ENCODE results near the gene IRF2BP1. TPM values are rescaled to one million over a fixed set of nuclear protein-coding genes. Genes with fewer than 3 reads are reported as not detected.

IRF2BP1 gene
- total and polyA plus RNA-seq, 8 donors = 11.5 to 75.9 (median 13.4) TPM; not detected in 1

GRCh38 chr19:45901912-45902650 lies 16.1 kb upstream of the IRF2BP1 start, which contains the start of gene MYPOP:
Gene MYPOP (minus strand): TSS chr19:45902613. CDS start chr19:45901773, 840 bp downstream.
- DNase-seq = peak in 1 of 2 donors; percentile 51
- H3K4me3 ChIP-seq = peak within 1 kb of the TSS; percentile 73 to 90 (median 84)
- H3K36me3 ChIP-seq = peaks cover 23 to 28% (median 27%) of the 10 kb centered on the region in 4 donors
- no peaks in the 10 kb centered on the region for H3K27me3 ChIP-seq
- H3K9me3 ChIP-seq = no peaks in the 10 kb centered on the region
- peaks cover 19 to 33% (median 30%) of the 10 kb centered on the region in 4 donors for H3K4me1 ChIP-seq
- peak within 1 kb of the TSS; percentile 76 to 85 (median 80) for H3K27ac ChIP-seq
- WGBS, 5 donors = 0 to 2% (median 1%) methylated on average over 29 to 47 of the region's 47 CpGs
- intact Hi-C loops (cut with DNase I; ENCODE audit: low total_unique reads) = no loop called here
- no peak for TF ChIP-seq POLR2AphosphoS5 (IDR thresholded peaks at IDR 0.05)
- no peak for TF ChIP-seq CTCF (IDR thresholded peaks at IDR 0.05)
- no peak for TF ChIP-seq EP300 (IDR thresholded peaks at IDR 0.05)

GRCh38 chr19:45901432-45901911 lies 15.5 kb upstream of the IRF2BP1 start:
- Histone ChIP-seq H3K4me3 (peak overlapping the region; percentile 73 to 90 (median 84)), H3K4me1 (peaks cover 19 to 33% (median 30%) of the 10 kb centered on the region in 4 donors), H3K9me3 (no peaks in the 10 kb centered on the region), H3K27ac (peak overlapping the region in 4 of 5 donors; percentile 75 to 84 (median 77)), H3K27me3 (no peaks in the 10 kb centered on the region), H3K36me3 (peaks cover 23 to 31% (median 28%) of the 10 kb centered on the region in 4 donors)
- intact Hi-C loops (cut with DNase I; ENCODE audit: low total_unique reads) = no loop called here
- 2 to 13% (median 4%) methylated on average over 11 to 69 of the region's 69 CpGs for WGBS, 5 donors
- TF ChIP-seq POLR2A (IDR thresholded peaks at IDR 0.05) (no peak), EP300 (IDR thresholded peaks at IDR 0.05) (no peak)
- peak; percentile 44 to 73 for DNase-seq

GRCh38 chr19:45900738-45901431 lies 14.9 kb upstream of the IRF2BP1 start:
- no peak for DNase-seq
- H3K4me1 ChIP-seq = peaks cover 19 to 33% (median 30%) of the 10 kb centered on the region in 4 donors
- no peaks in the 10 kb centered on the region for H3K27me3 ChIP-seq
- intact Hi-C loops (cut with DNase I; ENCODE audit: low total_unique reads) = no loop called here
- H3K4me3 ChIP-seq = peak overlapping the region; percentile 73 to 90 (median 84)
- H3K27ac ChIP-seq = peak overlapping the region in 2 of 5 donors; percentile 78 to 84
- 60 to 77% (median 71%) methylated on average over 17 to 22 of the region's 22 CpGs for WGBS, 5 donors
- no peaks in the 10 kb centered on the region for H3K9me3 ChIP-seq
- TF ChIP-seq CTCF (IDR thresholded peaks at IDR 0.05) (no peak), POLR2AphosphoS5 (IDR thresholded peaks at IDR 0.05) (no peak), POLR2A (IDR thresholded peaks at IDR 0.05) (no peak), EP300 (IDR thresholded peaks at IDR 0.05) (no peak)
- H3K36me3 ChIP-seq = peaks cover 26 to 36% (median 33%) of the 10 kb centered on the region in 4 donors

- no peak for DNase-seq
- Histone ChIP-seq H3K27ac (no peak overlapping the region), H3K36me3 (peaks cover 28 to 45% (median 41%) of the 10 kb centered on the region in 4 donors), H3K9me3 (no peaks in the 10 kb centered on the region), H3K27me3 (no peaks in the 10 kb centered on the region), H3K4me1 (peaks cover 19 to 33% (median 30%) of the 10 kb centered on the region in 4 donors), H3K4me3 (no peak overlapping the region)
- WGBS, 5 donors = 89 to 91% (median 91%) methylated on average over 4 of the region's 4 CpGs
- intact Hi-C loops (cut with DNase I; ENCODE audit: low total_unique reads) = no loop called here
- TF ChIP-seq EP300 (IDR thresholded peaks at IDR 0.05) = no peak
- TF ChIP-seq POLR2A (IDR thresholded peaks at IDR 0.05) = no peak
- no peak for TF ChIP-seq CTCF (IDR thresholded peaks at IDR 0.05)
- no peak for TF ChIP-seq POLR2AphosphoS5 (IDR thresholded peaks at IDR 0.05)
These were observed 14.1 kb upstream of the IRF2BP1 start for GRCh38 chr19:45899919-45900589.
